Cardiac fibroblast (primary cell): ENCODE data around the gene FAM110D.
A peak's percentile ranks its signal among the peaks of the same experiment; 100 is the strongest.

ENCODE experiments used
- DNase-seq, 2 donors: peaks; one replicate each; pipeline versions ENCODE4 v3.0.0 to v3.0.0-alpha.2; 2010; ENCODE audit warnings: low read depth in 2 of 2
- H3K4me3 ChIP-seq, 2 donors: replicated peaks in 1 of 2; 1 replicate in 1 of 2; 2 replicates in 1 of 2; pipeline ENCODE4 v1.5.1; 2011; ENCODE audit warnings: low read depth in 2 of 2, low read length in 2 of 2, mild to moderate bottlenecking in 2 of 2, moderate library complexity in 1 of 2
- TF ChIP-seq, protein P1 (sequence below): IDR thresholded peaks from one replicate; pipeline ENCODE4 v1.5.1; 2011; ENCODE audit warnings: low read depth, mild to moderate bottlenecking, low read length, inconsistent platforms

The FAM110D gene

DNA sequence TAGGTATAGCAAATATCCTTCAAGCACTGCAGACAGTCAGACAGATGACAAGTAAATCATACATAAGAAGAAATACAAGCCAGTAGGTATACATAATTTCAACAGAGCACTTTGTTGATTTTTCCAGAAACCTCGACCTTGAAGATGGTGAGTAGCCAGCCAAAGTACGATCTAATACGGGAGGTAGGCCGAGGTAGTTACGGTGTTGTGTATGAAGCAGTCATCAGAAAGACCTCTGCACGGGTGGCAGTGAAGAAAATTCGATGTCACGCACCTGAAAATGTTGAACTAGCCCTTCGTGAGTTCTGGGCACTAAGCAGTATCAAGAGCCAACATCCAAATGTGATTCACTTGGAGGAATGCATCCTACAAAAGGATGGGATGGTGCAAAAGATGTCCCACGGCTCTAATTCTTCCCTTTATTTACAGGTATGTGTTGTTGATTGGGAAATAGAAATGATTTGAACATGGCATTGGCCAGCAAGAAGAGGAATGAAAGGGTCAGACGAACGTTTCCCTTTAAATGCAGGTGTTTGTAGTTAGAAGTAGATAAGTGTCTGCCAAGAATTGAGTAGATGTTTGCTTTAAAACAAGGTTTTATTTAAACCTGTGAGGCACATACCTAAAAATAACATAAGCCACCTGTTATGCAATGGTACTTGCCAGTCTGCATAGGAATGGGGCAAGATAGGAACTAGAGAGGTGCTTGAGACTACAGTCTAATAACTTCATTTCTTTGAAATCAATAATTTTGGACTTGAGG is 44.5 kb upstream of the FAM110D start:
- no peak for DNase-seq
- TF ChIP-seq, protein P1, sequence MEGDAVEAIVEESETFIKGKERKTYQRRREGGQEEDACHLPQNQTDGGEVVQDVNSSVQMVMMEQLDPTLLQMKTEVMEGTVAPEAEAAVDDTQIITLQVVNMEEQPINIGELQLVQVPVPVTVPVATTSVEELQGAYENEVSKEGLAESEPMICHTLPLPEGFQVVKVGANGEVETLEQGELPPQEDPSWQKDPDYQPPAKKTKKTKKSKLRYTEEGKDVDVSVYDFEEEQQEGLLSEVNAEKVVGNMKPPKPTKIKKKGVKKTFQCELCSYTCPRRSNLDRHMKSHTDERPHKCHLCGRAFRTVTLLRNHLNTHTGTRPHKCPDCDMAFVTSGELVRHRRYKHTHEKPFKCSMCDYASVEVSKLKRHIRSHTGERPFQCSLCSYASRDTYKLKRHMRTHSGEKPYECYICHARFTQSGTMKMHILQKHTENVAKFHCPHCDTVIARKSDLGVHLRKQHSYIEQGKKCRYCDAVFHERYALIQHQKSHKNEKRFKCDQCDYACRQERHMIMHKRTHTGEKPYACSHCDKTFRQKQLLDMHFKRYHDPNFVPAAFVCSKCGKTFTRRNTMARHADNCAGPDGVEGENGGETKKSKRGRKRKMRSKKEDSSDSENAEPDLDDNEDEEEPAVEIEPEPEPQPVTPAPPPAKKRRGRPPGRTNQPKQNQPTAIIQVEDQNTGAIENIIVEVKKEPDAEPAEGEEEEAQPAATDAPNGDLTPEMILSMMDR: no peak
- no peak overlapping the region for H3K4me3 ChIP-seq

DNA sequence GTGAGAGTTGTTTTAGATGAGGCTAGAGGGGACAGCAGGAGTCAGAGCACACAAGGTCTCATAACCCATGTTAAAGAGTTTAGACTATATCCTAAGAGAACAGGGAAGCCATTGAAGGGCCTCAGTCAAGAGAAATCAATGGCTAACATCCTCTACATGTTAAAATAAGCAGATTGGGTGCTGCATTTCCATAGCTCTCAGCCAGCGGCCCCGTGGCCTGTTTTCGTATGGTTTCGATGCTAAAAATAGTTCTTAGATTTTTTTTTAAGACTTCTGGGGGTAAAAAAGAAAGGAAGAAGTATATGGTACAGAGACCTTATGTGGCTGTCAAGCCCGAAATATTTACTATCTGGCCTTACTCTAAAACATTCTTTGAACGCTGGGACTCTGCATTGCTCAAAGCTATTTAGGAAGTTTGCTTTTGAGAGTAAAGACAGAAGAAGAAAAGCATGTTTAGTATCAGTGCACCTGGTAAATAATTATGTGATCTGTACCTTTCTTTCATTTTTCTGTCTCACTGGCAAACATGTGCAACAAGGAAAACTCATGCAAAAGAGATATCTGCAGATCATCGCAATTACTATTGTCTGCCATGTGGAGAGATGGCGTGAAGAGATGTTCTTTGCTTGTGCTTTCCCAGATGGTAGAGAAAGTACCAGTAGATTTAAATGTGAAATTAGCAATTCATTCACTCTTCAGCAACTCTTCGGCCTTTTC is 38.8 kb upstream of the FAM110D start:
- H3K4me3 ChIP-seq: no peak overlapping the region
- TF ChIP-seq, protein P1: no peak
- no peak for DNase-seq

DNA sequence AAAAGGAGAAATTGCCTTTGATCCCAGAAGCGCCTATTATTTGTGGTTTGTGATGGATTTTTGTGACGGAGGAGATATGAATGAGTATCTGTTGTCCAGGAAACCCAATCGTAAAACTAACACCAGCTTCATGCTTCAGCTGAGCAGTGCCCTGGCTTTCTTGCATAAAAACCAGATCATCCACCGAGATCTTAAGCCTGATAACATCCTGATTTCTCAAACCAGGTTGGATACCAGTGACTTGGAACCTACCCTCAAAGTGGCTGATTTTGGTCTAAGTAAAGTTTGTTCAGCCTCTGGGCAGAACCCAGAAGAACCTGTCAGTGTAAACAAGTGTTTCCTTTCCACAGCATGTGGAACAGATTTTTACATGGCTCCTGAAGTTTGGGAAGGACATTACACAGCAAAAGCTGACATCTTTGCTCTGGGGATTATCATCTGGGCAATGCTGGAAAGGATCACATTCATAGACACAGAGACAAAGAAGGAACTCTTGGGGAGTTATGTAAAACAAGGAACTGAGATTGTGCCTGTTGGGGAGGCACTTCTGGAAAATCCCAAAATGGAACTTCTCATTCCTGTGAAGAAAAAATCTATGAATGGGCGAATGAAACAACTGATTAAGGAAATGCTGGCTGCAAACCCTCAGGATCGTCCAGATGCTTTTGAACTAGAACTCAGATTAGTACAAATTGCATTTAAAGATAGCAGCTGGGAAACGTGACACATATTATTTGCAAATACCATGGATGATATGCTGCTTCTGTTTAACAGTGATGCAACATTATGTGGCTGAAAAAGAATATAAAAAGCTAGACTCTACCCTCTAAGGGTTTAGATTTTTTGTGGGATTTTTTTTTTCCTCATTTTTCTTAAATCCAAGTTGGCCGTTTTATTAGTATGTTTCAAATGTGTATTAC is 36.8 kb upstream of the FAM110D start:
- TF ChIP-seq, protein P1: no peak
- no peak overlapping the region for H3K4me3 ChIP-seq
- peak in 1 of 2 donors; percentile 23 for DNase-seq

DNA sequence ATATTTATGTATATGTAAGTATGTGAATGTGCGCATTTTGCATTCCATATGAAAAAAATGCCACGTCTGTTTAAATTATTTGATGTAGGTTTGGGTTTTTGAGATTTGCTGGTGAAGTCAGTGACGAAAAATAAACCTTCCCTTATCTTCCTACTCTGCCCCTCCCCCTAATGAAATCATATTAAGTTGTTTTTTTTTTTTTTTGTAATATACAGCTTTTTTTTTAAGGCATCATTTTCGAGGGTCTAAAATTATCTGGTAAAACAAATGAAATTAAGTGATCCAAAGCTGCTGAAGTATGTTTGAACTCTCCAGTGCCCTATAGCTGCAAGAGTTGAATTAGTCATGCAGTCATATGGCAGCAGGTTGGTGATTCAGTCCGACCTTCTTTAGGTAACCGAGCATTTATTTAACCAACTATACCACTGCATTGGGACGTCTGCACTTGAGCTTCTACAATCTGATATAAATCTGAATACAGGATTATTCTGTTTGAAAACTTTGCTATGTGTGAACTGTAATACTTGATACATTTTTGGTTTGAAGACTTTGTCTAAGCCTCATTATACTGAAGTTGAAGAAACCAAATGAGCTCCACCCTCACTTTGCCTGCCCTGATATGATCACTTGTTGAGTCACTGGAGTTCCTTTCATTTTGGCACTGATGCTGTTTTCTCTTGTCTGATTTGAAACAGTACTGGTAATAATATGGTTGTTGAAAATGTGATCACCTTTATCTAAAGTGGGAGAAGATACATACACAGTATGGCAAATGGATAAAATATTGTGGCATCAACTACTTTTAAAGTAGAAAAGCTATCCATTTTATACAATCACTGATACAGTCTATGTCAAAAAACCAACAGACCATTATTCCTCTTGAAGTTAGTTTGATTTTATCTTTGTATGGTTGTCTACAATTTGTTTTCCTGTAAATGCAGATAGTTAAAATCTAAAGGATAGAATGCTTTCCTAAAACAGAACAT is 35.6 kb upstream of the FAM110D start:
- no peak overlapping the region for H3K4me3 ChIP-seq
- peak; percentile 29 to 74 for DNase-seq
- TF ChIP-seq, protein P1: no peak

DNA sequence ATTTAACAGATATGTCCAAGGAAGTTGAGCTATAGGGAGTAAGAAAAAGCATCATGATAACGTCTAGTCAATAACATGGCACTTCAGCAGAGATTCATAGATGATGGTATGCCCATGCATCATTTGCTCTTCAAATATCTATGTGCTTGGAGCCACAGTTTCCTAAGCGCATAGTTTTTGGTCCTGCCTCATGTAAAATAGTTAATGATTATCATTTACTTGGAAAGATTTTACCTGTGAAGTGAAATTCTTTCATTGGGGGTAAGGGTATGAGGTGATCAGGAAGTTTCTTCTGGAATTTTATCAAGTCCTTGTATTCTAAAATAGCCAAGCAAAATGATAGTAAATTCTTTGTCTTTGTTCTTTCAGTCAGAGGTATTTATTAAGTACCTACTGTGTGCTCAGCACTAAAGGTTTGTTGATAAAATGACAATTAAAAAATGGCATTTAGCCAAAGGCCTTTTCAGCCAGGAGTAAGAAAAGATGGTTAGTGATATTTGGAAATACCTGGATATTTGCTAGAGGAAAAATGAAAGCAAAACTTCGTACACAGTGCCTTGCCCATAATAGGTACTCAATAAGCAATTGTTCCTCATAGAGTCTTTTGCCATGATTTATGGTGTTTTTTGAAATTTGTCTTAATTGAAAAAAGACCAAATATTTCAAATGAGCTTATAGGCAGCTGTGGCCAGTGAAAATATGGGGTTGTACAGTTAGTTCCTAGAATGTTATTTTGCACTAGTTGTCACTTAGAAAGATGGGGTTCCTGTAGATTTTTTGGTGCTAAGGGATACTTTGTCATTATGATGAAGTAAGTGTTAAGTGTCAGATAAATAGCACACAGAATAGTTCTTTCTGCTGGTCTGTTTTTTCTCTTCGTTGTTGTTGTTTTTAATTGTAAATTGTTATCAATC is 34.2 kb upstream of the FAM110D start:
- no peak overlapping the region for H3K4me3 ChIP-seq
- DNase-seq: no peak
- TF ChIP-seq, protein P1: no peak
